Measurements from ENCODE around the gene UVRAG. TPM values are rescaled to one million over a fixed set of nuclear protein-coding genes. Genes with fewer than 3 reads are reported as not detected.

UVRAG gene
- total RNA-seq, 3 donors from 2014 or later (not counting 1 experiment from before 2014, with no cell fraction given): 39.9 to 52.5 (median 41.4) TPM

- no peak for TF ChIP-seq CTCF (IDR thresholded peaks at IDR 0.05)
- under 1% methylated on average over 57 of the region's 60 CpGs for WGBS (ENCODE audit: insufficient coverage)
- Histone ChIP-seq H3K9me3 (ENCODE audit: control insufficient read depth, insufficient read depth, low read length) (no peaks in the 10 kb centered on the region), H3K36me3 (ENCODE audit: control insufficient read depth, insufficient read depth, low read length) (no peaks in the 10 kb centered on the region), H3K27ac (ENCODE audit: low read length) (peak overlapping the region; percentile 86), H3K4me1 (ENCODE audit: control insufficient read depth, insufficient read depth, low read length) (peaks cover 19% of the 10 kb centered on the region), H3K4me3 (ENCODE audit: low read length) (peak overlapping the region; percentile 81), H3K27me3 (ENCODE audit: control insufficient read depth, insufficient read depth, low read length) (no peaks in the 10 kb centered on the region)
- peak in 1 of 3 donors; percentile 5 for ATAC-seq
- Mint-ChIP-seq H3K36me3 (no peaks in the 10 kb centered on the region), H3K4me3 (peak overlapping the region; percentile 96), H3K27me3 (ENCODE audit: low read depth in 2 of 2) (no peaks in the 10 kb centered on the region), H3K9me3 (no peaks in the 10 kb centered on the region), H3K27ac (no peak overlapping the region), H3K4me1 (peaks cover 7 to 21% of the 10 kb centered on the region in 2 donors)
- intact Hi-C loops (cut with micrococcal nuclease): loop anchor here (5.0 to 10.0 kb wide), 3 partner anchors 52 to 1323 kb away; partner anchors contain the start of gene LIPT2
- DNase-seq: peak; percentile 55 to 73
Measured at GRCh38 chr11:75815345-75816168, 547 bp downstream of the UVRAG start.

DNA sequence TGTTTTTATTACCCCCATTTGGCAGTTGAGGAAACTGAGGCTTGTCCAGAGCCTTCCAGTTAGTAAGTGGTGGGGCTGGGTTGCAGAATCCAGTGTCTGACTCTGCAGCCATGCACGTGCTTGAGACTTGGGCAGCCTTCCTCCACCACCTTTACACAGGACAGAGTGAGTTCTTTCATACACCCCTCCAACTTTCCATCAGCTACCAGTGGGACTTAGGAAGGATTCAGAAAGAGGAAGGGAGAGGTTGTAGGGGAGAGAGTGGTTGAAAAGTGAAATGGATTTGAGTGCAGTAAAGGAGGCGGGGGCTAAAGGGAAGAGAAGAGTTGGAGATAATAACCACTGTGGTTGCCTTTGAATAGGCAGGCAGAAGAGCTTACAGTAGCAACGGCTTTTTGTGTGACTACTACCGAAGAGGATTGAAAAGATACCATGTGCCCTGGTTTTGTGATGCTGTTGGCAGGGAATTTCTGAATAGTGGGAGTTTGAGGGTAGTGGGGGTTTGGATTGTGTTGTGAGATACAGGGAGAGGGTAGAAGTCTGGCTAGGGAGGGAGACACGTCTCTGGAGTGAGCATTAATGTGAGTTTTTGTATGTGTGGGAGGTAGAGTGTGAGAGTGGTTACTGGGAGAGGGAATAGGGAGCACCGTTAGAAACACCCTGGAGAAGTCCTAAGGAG is 1.7 kb downstream of the UVRAG start:
- Mint-ChIP-seq H3K27ac (no peak overlapping the region), H3K27me3 (ENCODE audit: low read depth in 2 of 2) (no peaks in the 10 kb centered on the region), H3K9me3 (no peaks in the 10 kb centered on the region), H3K4me3 (no peak overlapping the region), H3K36me3 (no peaks in the 10 kb centered on the region), H3K4me1 (peaks cover 17 to 31% of the 10 kb centered on the region in 2 donors)
- intact Hi-C loops (cut with micrococcal nuclease): loop anchor here (5.0 to 10.0 kb wide), 3 partner anchors 51 to 1324 kb away; partner anchors contain the start of gene LIPT2
- H3K9me3 ChIP-seq (ENCODE audit: control insufficient read depth, insufficient read depth, low read length): no peaks in the 10 kb centered on the region
- H3K36me3 ChIP-seq (ENCODE audit: control insufficient read depth, insufficient read depth, low read length): no peaks in the 10 kb centered on the region
- DNase-seq (peak in 1 of 2 donors; percentile 33), ATAC-seq (no peak)
- H3K4me1 ChIP-seq (ENCODE audit: control insufficient read depth, insufficient read depth, low read length): peaks cover 23% of the 10 kb centered on the region
- TF ChIP-seq CTCF (IDR thresholded peaks at IDR 0.05): no peak
- peak overlapping the region; percentile 86 for H3K27ac ChIP-seq (ENCODE audit: low read length)
- H3K27me3 ChIP-seq (ENCODE audit: control insufficient read depth, insufficient read depth, low read length): no peaks in the 10 kb centered on the region
- peak overlapping the region; percentile 81 for H3K4me3 ChIP-seq (ENCODE audit: low read length)
- WGBS (ENCODE audit: insufficient coverage): 19% methylated on average over 5 of the region's 6 CpGs

DNA sequence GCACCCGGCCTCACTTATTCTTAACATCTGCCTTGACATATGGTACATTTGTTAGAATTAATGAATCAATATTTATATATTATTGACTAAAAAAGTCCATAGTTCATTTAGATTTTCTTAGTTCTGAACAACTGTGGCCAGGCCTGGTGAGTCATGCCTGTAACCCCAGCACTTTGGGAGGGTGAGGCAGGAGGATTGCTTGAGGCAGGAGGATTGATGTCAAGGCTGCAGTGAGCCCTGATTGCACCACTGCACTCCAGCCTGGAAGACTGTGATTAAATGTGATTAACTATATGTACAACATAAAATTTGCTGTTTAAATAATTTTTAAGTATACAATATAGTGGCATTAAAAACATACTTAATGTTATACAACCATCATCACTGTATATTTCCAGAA is 5.6 kb downstream of the UVRAG start:
- Mint-ChIP-seq H3K27ac (peak overlapping the region in 1 of 2 donors; percentile 76), H3K36me3 (no peaks in the 10 kb centered on the region), H3K27me3 (ENCODE audit: low read depth in 2 of 2) (no peaks in the 10 kb centered on the region), H3K4me3 (no peak overlapping the region), H3K4me1 (peaks cover 22 to 40% of the 10 kb centered on the region in 2 donors), H3K9me3 (no peaks in the 10 kb centered on the region)
- no CpG with 5 or more reads among the region's 1 CpG for WGBS (ENCODE audit: insufficient coverage)
- no peak for ATAC-seq
- TF ChIP-seq CTCF (IDR thresholded peaks at IDR 0.05): no peak
- Histone ChIP-seq H3K4me1 (ENCODE audit: control insufficient read depth, insufficient read depth, low read length) (peaks cover 25% of the 10 kb centered on the region), H3K27ac (ENCODE audit: low read length) (no peak overlapping the region), H3K27me3 (ENCODE audit: control insufficient read depth, insufficient read depth, low read length) (no peaks in the 10 kb centered on the region), H3K36me3 (ENCODE audit: control insufficient read depth, insufficient read depth, low read length) (no peaks in the 10 kb centered on the region), H3K4me3 (ENCODE audit: low read length) (no peak overlapping the region), H3K9me3 (ENCODE audit: control insufficient read depth, insufficient read depth, low read length) (no peaks in the 10 kb centered on the region)
- no peak for DNase-seq
- intact Hi-C loops (cut with micrococcal nuclease): loop anchor here (5.0 kb wide), 1 partner anchor 37 kb away; no protein-coding TSS in a partner anchor

All from natural killer cell (primary cell).